CD4-positive, alpha-beta T cell treated with Interleukin-1 beta for 1 hour (primary cell): ENCODE results near the gene MCUB.
A peak's percentile ranks its signal among the peaks of the same experiment; 100 is the strongest.
"Not testable (repeated sequence)": the region's sequence is repeated elsewhere in the genome, so short reads cannot be mapped to it uniquely, and the experiment has no call there.

Source experiments
- DNase-seq, 2 donors: peaks; one replicate each; pipeline ENCODE4 v3.0.0-alpha.2; 2020 to 2022

The MCUB gene

GRCh38 chr4:109559983-109560686 is at the start of gene MCUB:
Gene MCUB (plus strand): TSS chr4:109560246. CDS start chr4:109560338, 92 bp downstream.
- peak; percentile 90 to 91 for DNase-seq

- DNase-seq: no peak
Measured at GRCh38 chr4:109510687-109511086, 49.4 kb upstream of the MCUB start.

- no peak for DNase-seq
Measured at GRCh38 chr4:109511414-109511813, 48.6 kb upstream of the MCUB start.

GRCh38 chr4:109513368-109513767 is 46.7 kb upstream of the MCUB start:
- not testable (repeated sequence) for DNase-seq

- DNase-seq: no peak
Measured at GRCh38 chr4:109532182-109532581, 27.9 kb upstream of the MCUB start.

GRCh38 chr4:109545401-109545800 is 14.6 kb upstream of the MCUB start:
- no peak for DNase-seq

- no peak for DNase-seq
Measured at GRCh38 chr4:109547394-109547793, 12.7 kb upstream of the MCUB start.

- DNase-seq: peak in 1 of 2 donors; percentile 60
Measured at GRCh38 chr4:109548655-109549054, 11.4 kb upstream of the MCUB start.

- DNase-seq: no peak
Measured at GRCh38 chr4:109552237-109552636, 7.8 kb upstream of the MCUB start.

- no peak for DNase-seq
Measured at GRCh38 chr4:109553130-109553529, 6.9 kb upstream of the MCUB start.

GRCh38 chr4:109554971-109555370 is 5.1 kb upstream of the MCUB start:
- DNase-seq: no peak

- no peak for DNase-seq
Measured at GRCh38 chr4:109557433-109557832, 2.6 kb upstream of the MCUB start.

GRCh38 chr4:109558095-109558494 is 2.0 kb upstream of the MCUB start:
- DNase-seq: peak; percentile 17 to 31

GRCh38 chr4:109559625-109559982 is 442 bp upstream of the MCUB start:
- DNase-seq: peak; percentile 26 to 48

GRCh38 chr4:109560687-109561461 is 828 bp downstream of the MCUB start:
- DNase-seq: peak; percentile 51 to 67

- no peak for DNase-seq
Measured at GRCh38 chr4:109562457-109563239, 2.6 kb downstream of the MCUB start.

GRCh38 chr4:109571494-109571893 is 11.4 kb downstream of the MCUB start:
- DNase-seq: no peak

GRCh38 chr4:109572154-109572553 is 12.1 kb downstream of the MCUB start:
- no peak for DNase-seq

GRCh38 chr4:109574443-109574850 is 14.4 kb downstream of the MCUB start:
- DNase-seq: peak; percentile 9 to 44

GRCh38 chr4:109574931-109575804 is 15.1 kb downstream of the MCUB start:
- DNase-seq: peak in 1 of 2 donors; percentile 19

GRCh38 chr4:109576462-109576861 is 16.4 kb downstream of the MCUB start:
- DNase-seq: no peak

- DNase-seq: no peak
Measured at GRCh38 chr4:109578846-109579245, 18.8 kb downstream of the MCUB start.
